NCI-H774 (cell line): ENCODE data around the gene SLC6A16.
"Not testable (repeated sequence)": the region's sequence is repeated elsewhere in the genome, so short reads cannot be mapped to it uniquely, and the experiment has no call there.

Source experiments
- DNase-seq: peaks from one replicate; lab custom pipeline; 2025; lab: John Stamatoyannopoulos, UW

Gene SLC6A16

DNA sequence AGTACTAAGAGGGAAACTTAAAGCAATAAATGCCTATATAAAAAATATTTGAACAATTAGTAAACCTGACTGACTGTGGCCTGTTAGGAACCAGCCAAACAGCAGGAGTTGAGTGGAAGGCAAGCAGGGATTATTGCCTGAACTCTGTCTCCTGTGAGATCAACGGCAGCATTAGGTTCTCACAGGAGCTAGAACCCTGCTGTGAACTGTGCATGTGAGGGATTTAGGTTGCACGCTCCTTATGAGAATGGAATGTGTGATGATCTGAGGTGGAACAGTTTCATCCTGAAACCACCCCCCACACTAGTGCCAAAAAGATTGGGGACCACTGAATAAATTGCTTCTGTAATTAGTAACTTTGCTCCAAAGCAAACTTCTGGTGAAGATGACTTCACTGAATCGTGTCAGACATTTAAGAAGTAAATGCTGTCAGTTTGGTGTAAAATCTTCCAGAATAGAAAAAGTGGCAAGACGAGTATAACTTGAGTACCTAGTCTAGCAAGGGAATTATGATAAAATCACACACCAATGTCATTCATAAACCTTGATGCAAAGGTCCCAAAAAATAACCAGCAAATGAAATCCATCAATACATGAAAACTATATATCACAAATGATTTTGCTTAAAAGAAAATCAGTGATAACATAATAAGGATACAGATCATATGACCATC is 53.8 kb downstream of the SLC6A16 start:
- no peak for DNase-seq

DNA sequence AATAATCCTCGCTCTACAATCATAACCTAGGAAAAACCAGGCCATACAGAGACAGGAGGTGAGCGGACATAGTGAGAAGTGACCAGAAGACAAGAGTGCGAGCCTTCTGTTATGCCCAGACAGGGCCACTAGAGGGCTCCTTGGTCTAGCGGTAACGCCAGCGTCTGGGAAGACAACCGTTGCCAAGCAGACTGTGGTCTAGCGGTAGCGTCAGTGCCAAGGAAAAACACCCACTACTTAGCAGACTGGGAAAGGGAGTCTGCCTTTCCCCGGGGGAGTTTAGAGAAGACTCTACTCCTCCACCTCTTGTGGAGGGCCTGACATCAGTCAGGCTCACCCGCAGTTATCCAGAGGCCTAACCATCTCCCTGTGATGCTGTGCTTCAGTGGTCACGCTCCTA is 58.6 kb downstream of the SLC6A16 start:
- not testable (repeated sequence) for DNase-seq

DNA sequence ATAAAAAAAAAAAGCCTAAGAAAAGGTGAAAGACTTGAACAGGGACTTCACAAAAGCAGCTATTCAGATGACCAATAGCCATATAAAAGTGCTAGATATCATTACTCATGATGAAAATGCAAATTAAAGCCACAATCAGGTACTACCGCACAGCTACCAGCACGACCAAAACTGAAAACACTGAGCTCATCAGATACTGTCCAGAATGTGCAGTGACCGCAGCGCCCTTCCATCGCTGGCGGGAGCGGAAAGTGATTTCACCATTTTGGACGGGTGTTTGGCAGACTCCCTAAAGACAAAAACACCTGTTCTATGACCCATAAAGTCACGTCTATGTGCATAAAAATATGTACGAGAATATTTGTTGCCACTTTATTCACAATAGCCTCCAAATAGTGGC is 60.7 kb downstream of the SLC6A16 start:
- DNase-seq = no peak

DNA sequence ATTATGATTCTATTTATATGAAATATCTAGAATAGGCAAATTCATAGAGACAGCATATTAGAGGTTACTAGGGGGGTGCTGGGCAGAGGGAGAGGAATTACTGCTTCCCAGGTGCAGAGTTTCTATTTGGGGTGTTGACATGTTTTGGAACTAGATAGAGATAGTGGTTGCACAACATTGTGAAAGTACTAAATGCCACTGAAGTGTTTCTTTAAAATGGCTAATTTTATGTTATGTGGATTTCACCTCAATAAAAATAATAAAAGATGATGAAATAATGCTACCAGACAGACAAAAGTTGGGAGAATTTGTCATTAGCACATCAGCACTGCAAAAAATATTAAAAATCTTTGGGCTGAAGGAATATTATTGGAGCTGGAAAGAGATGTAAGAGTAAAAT is 63.4 kb downstream of the SLC6A16 start:
- DNase-seq = no peak

DNA sequence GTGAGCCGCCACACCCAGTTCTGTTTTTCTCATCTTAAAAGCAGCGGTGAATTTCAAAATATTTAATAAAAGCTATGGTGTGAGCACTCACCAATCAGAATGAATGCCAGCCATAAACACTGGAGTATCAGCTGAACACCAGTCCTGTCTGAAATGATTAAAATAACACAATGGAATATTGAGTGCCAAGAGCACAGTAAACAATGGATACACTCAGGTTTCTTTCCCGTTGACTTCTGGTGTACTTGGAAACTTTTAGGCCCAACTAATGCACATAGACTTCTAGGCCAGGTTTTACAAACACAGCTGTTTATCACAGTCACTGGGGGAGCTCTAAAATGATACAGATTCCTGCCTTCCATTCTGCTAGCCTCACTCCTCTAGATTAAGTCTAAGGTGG is 68.3 kb downstream of the SLC6A16 start:
- DNase-seq = no peak

DNA sequence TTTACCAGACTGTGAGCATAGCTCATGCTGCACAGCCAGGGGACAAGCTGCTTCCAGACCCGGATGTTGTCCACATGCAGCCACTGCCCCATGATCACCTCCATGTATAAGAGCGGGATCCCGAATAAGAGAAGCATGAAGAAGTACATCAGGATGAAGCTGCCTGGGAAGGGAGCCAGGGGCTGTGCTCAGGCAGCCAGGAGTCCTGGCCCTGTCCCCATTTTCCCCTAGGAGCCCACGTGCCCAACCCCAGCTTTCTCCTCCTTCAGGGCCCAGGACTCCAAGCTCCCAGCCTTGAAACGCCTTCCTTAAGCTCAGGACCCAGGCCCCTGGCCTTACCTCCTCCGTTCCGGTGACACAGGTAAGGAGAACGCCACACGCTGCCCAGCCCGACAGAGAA is 69.3 kb downstream of the SLC6A16 start:
- no peak for DNase-seq

DNA sequence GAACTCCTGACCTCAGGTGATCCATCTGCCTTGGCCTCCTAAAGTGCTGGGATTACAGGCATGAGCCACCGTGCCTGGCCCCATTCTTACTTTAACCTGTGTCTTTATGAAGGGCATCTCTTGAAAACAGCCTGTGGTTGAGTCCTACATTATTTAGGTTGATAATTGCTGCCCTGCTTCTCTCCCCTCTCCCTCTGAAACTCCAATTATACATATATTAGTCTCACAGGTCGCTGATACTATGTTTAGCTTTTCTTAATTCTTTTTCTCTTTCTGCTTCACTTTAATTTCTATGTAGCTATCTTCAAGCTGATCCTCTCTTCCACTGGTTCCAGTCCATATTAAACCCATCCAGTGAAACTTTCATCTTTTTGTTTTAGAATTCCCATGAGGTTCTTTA is 75.1 kb downstream of the SLC6A16 start:
- DNase-seq = no peak

DNA sequence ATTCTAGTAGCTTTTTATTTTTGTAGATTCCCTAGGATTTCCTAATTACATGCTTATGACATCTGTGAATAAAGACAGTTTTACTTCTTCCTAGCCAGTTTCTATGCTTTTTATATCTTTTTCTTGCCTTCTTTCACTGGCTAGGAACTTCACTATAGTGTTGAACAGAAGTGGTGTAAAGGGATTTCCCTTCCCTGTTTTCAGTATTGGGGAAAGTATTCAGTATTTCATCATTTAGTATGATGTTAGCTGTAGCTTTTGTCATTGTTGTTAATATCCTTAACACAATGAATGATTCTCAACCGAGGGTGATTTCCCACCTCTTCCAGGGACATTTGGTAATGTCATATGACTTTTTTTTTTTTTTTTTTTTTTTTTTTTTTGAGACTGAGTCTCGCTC is 77.3 kb downstream of the SLC6A16 start:
- DNase-seq = no peak

DNA sequence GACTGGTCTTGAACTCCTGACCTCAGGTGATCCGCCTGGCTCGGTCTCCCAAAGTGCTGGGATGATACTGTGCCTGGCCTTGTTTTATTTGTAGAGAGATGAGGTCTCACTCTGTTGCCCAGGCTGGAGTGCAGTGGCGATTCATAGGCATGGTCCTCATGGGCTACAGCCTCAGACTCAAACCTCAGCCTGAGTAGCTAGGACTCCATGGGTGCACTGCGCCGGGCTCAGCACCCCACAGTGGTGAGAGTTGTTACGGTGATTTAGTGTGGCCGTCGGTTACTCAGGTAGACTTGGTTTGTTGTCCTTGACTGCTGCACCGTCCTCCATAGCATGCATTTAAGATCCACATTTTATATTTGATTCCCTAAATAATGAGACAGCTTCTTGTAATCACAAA is 80.7 kb downstream of the SLC6A16 start:
- no peak for DNase-seq

DNA sequence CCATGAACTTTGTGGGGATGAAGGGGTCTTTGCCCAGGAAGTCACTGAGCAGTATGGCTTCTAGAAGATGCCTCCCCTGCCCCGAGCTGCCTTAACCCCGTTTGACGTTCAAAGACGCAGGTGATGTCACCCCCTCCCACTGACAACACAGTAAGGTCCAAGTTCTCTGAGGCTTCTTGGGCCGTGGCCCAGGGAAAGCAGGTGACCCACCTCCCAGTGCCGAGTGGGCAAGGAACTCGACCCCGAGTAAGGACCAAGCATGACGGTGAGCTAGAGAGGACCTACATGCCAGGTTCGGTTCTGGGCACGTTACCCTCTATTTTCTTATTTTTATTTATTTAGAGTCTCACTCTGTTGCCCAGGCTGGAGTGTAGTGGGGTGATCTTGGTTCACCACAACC is 81.3 kb downstream of the SLC6A16 start:
- DNase-seq = no peak

DNA sequence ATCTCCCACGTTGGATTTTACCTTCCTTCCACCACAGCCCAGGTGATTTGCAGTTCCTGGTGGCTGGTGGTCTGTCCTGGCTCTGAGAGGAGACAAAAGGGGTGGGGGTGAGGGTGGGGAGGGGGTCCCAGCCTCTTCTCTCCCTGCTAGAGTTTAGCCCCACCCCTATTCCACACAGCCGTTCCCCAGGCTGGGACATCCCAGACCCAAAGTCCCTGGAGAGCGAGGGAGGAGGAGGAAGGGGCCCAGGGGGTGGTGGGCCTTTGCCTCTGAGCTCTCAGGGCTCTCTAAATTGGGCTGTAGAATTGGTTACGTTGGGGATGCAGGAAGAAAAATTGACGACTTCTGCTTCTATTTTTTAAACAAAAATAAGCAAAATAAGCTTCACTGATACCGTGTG is 81.9 kb downstream of the SLC6A16 start:
- no peak for DNase-seq

DNA sequence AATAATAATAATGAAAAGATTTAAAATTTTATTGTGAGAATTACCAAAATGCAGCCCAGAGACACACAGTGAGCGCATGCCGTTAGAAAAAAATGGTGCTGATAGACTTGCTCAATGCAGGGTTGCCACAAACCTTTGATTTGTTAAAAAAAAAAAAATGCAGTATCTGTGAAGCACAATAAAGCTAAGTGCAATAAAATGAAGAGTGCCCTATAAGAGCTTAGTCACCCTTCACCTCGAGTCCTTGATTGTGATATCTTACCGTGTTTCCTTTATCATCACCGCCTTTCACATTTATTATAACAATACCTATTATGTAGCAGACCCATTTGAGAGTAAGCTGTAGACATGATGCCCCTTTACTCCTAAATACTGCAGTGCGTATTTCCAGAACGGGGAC is 83.2 kb downstream of the SLC6A16 start:
- DNase-seq = no peak
